A673 (cell line): ENCODE measurements around the gene RNF25.

Source experiments
- CTCF ChIP-seq: fragments of 300-800, 200-600 bp; sonication (generic); conservative IDR thresholded peaks from 2 replicates; pipeline ENCODE4 v1.5.1; 2017; ENCODE audit warnings: low read depth, mild to moderate bottlenecking, antibody characterized with exemption, low read length, moderate library complexity, mixed read lengths
- EZH2 ChIP-seq: fragments of 200-600 bp; sonication (generic); IDR thresholded peaks from 2 replicates; pipeline ENCODE4 v1.6.1; 2017; ENCODE audit warnings: borderline replicate concordance, low read depth, mild to moderate bottlenecking, mixed read lengths, antibody characterized with exemption, low read length; ENCODE audit not compliant: poor library complexity, severe bottlenecking

GRCh38 chr2:218698885-218699284, 27.1 kb upstream of the RNF25 start:
- no peak for TF ChIP-seq CTCF
- TF ChIP-seq EZH2 = no peak
